Chondrocyte (in vitro differentiated cells): ENCODE measurements around the gene ABI1. TPM values are rescaled to one million over a fixed set of nuclear protein-coding genes. Genes with fewer than 3 reads are reported as not detected.

Source experiments
- DNase-seq: peaks from one replicate; pipeline ENCODE4 v3.0.0; 2021; ENCODE audit warnings: mixed read lengths, low spot score
- H3K27ac Mint-ChIP-seq: one replicate; pipeline ENCODE4 v1.8.0; 2021; ENCODE audit warnings: mild to moderate bottlenecking, moderate library complexity, mixed read lengths; ENCODE audit not compliant: unreplicated experiment
- H3K27me3 Mint-ChIP-seq: 2 replicates; pipeline ENCODE4 v1.8.0; 2021; ENCODE audit warnings: low read depth, mixed read lengths
- H3K36me3 Mint-ChIP-seq: 2 replicates; pipeline ENCODE4 v1.8.0; 2021; ENCODE audit warnings: low read depth, mixed read lengths
- H3K4me1 Mint-ChIP-seq: 2 replicates; pipeline ENCODE4 v1.8.0; 2021; ENCODE audit warnings: low read depth, mild to moderate bottlenecking, mixed read lengths
- H3K4me3 Mint-ChIP-seq: one replicate; pipeline ENCODE4 v1.8.0; 2021; ENCODE audit warnings: mild to moderate bottlenecking, moderate library complexity, mixed read lengths; ENCODE audit not compliant: unreplicated experiment
- H3K9me3 Mint-ChIP-seq: 2 replicates; pipeline ENCODE4 v1.8.0; 2021; ENCODE audit warnings: low read depth, mixed read lengths
- total RNA-seq: library from RNA; stranded (reverse); gene quantifications from 3 replicates; pipeline ENCODE4 v1.2.1, GENCODE V29; 2021
- TF ChIP-seq, protein P1 (sequence below): fragments of 200-600 bp; sonication (generic); IDR thresholded peaks from 2 replicates; pipeline ENCODE4 v1.5.0; 2021; ENCODE audit warnings: antibody characterized with exemption, mild to moderate bottlenecking, moderate library complexity

The ABI1 gene
- total RNA-seq, 1 donor from 2014 or later, result 51.9 TPM

- Mint-ChIP-seq H3K27me3 (no peaks in the 10 kb centered on the region), H3K9me3 (no peaks in the 10 kb centered on the region), H3K27ac (no peak overlapping the region), H3K4me3 (no peak overlapping the region), H3K36me3 (no peaks in the 10 kb centered on the region), H3K4me1 (peaks cover 29% of the 10 kb centered on the region)
- no peak for DNase-seq
- TF ChIP-seq, protein P1, sequence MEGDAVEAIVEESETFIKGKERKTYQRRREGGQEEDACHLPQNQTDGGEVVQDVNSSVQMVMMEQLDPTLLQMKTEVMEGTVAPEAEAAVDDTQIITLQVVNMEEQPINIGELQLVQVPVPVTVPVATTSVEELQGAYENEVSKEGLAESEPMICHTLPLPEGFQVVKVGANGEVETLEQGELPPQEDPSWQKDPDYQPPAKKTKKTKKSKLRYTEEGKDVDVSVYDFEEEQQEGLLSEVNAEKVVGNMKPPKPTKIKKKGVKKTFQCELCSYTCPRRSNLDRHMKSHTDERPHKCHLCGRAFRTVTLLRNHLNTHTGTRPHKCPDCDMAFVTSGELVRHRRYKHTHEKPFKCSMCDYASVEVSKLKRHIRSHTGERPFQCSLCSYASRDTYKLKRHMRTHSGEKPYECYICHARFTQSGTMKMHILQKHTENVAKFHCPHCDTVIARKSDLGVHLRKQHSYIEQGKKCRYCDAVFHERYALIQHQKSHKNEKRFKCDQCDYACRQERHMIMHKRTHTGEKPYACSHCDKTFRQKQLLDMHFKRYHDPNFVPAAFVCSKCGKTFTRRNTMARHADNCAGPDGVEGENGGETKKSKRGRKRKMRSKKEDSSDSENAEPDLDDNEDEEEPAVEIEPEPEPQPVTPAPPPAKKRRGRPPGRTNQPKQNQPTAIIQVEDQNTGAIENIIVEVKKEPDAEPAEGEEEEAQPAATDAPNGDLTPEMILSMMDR, result no peak
Measured at GRCh38 chr10:26776258-26776657, 84.5 kb downstream of the ABI1 start.

DNA sequence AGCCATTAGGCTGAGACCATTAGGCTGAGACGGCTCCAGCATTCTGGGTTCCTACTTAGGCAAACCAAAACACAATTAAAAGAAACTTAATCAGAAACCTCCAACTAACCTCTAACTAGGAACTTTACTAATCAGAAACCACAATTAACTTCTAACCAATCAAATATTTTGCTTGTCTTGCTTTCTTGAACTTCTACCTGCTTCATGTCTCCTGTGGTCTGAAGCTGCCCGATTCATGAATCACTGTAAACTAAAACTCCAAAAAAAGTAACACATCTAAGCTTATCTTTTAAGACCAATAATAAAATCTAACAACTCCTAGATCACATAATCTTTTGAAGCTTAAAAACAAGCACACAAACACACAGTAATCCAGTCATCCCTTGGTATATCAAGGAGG lies 87.1 kb downstream of the ABI1 start:
- DNase-seq, result no peak
- TF ChIP-seq, protein P1, result no peak
- Mint-ChIP-seq H3K27me3 (no peaks in the 10 kb centered on the region), H3K27ac (no peak overlapping the region), H3K4me3 (no peak overlapping the region), H3K36me3 (no peaks in the 10 kb centered on the region), H3K4me1 (peaks cover 38% of the 10 kb centered on the region), H3K9me3 (no peaks in the 10 kb centered on the region)

DNA sequence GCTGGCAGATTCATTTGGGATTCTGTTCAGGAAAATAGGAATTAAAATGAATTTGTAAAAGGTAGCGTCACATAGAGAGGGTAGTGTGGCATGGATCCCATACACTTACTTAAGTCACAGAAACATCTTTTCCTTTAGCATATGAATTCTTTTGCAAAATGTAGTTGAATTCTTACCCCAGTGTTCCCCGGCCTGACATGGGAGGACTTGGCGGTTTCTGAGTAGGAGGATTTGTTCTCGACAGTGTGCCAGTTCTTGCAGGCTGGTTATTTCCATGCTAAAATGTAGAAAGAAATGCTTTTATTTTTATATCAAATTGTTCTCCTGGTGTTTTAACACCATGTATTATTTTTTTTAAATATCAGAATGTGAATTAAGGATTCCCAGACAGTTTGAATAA lies 90.7 kb downstream of the ABI1 start:
- no peak for DNase-seq
- no peaks in the 10 kb centered on the region for H3K27me3 Mint-ChIP-seq
- H3K9me3 Mint-ChIP-seq, result no peaks in the 10 kb centered on the region
- no peak overlapping the region for H3K27ac Mint-ChIP-seq
- no peak overlapping the region for H3K4me3 Mint-ChIP-seq
- H3K36me3 Mint-ChIP-seq, result peaks cover 2% of the 10 kb centered on the region
- TF ChIP-seq, protein P1, result no peak
- H3K4me1 Mint-ChIP-seq, result peaks cover 27% of the 10 kb centered on the region

GRCh38 chr10:26765549-26765948 lies 95.2 kb downstream of the ABI1 start:
- peaks cover 18% of the 10 kb centered on the region for H3K4me1 Mint-ChIP-seq
- H3K27me3 Mint-ChIP-seq, result no peaks in the 10 kb centered on the region
- TF ChIP-seq, protein P1, result no peak
- H3K9me3 Mint-ChIP-seq, result no peaks in the 10 kb centered on the region
- no peak overlapping the region for H3K27ac Mint-ChIP-seq
- DNase-seq, result no peak
- peaks cover 4% of the 10 kb centered on the region for H3K36me3 Mint-ChIP-seq
- H3K4me3 Mint-ChIP-seq, result no peak overlapping the region

GRCh38 chr10:26759008-26759407 lies 101.8 kb downstream of the ABI1 start:
- Mint-ChIP-seq H3K36me3 (peaks cover 11% of the 10 kb centered on the region), H3K4me3 (no peak overlapping the region), H3K9me3 (no peaks in the 10 kb centered on the region), H3K27me3 (no peaks in the 10 kb centered on the region), H3K4me1 (peaks cover 4% of the 10 kb centered on the region), H3K27ac (no peak overlapping the region)
- no peak for DNase-seq
- TF ChIP-seq, protein P1, result no peak
